Right lobe of liver (tissue), 6 donors: ENCODE results near the gene ZNF827. TPM values are rescaled to one million over a fixed set of nuclear protein-coding genes. Genes with fewer than 3 reads are reported as not detected.
A peak's percentile ranks its signal among the peaks of the same experiment; 100 is the strongest.

ENCODE experiments used
- ATAC-seq, 4 donors: fragments of 200-7000 bp; cut with Tn5 transposase; one replicate each; pipeline ENCODE4 v1.9.1; 2020; ENCODE audit warnings: mild to moderate bottlenecking in 4 of 4, moderate library complexity in 4 of 4
- DNase-seq, 3 donors: peaks; one replicate each; pipeline ENCODE4 v3.0.0-alpha.2; 2020
- H3K27ac ChIP-seq, 3 donors: fragments of 200-600 bp; one replicate each; pipeline ENCODE4 v1.8.0; 2022
- H3K27me3 ChIP-seq, 2 donors: fragments of 200-600 bp; one replicate each; pipeline ENCODE4 v1.8.0; 2022
- H3K36me3 ChIP-seq, 4 donors: fragments of 200-600 bp; sonication (generic) in 1 of 4; one replicate each; pipeline versions ENCODE4 v1.5.1 to v1.8.0; 2017 to 2022; ENCODE audit warnings: control low read depth in 1 of 4
- H3K4me1 ChIP-seq, 4 donors: fragments of 200-600 bp; sonication (generic) in 1 of 4; one replicate each; pipeline versions ENCODE4 v1.5.1 to v1.8.0; 2017 to 2022; ENCODE audit warnings: control low read depth in 1 of 4
- H3K4me3 ChIP-seq, 3 donors: fragments of 200-600 bp; one replicate each; pipeline ENCODE4 v1.8.0; 2022
- H3K9me3 ChIP-seq, 4 donors: fragments of 200-600 bp; sonication (generic) in 1 of 4; one replicate each; pipeline versions ENCODE4 v1.5.1 to v1.8.0; 2017 to 2022; ENCODE audit warnings: control low read depth in 1 of 4
- POLR2A ChIP-seq: fragments of 450-650 bp; IDR thresholded peaks from one replicate; pipeline ENCODE4 v1.6.1; 2017; ENCODE audit warnings: antibody characterized with exemption, mild to moderate bottlenecking
- WGBS: methylation state at CpG from one replicate; pipeline ENCODE4 v1.1.6; 2018; ENCODE audit warnings: low coverage, low lambda C conversion rate; ENCODE audit not compliant: insufficient coverage; ENCODE audit errors: missing lambda C conversion rate; 5-methylcytosine and 5-hydroxymethylcytosine counted together
- intact Hi-C, 2 donors: fragments of 100-400 bp; cut with DNase I; formaldehyde crosslinking; loops; one replicate each; pipeline versions ENCODE4 v1.11.2 to v1.14.1; 2022
- total RNA-seq, 6 experiments: library from RNA; depleted of rRNA in 2 of 6; stranded (reverse); fragments of >200 nt in 2 of 6; fragmentation: NEBNext Ultra II Directional in 3 of 6; extraction: Animal tissue kit (Norgen Biotek cat#: 25700) in 3 of 6; gene quantifications; one replicate each; pipeline versions ENCODE4 v1.1.0 to v1.2.4, GENCODE V29; 2016 to 2023
- TF ChIP-seq, protein P1 (sequence below), 4 donors: fragments of 200-600 bp in 3 of 4; fragments of 450-650 bp in 1 of 4; IDR thresholded peaks; one replicate each; pipeline versions ENCODE4 v1.5.1 to v1.8.0; 2016 to 2022; ENCODE audit warnings: antibody characterized with exemption in 4 of 4, mild to moderate bottlenecking in 2 of 4
- donor health status: DM: no; HTN: yes; CAD: no.
- donor health status: DM: no; HTN: no; CAD: no.
- donor health status: DM: no; HTN: no; CAD: no.
- donor health status: DM: no; HTN: yes; CAD: no.
- donor health status: DM: no; HTN: yes; CAD: no.

ZNF827 gene
- total RNA-seq, 6 experiments from 2014 or later: 0.28 to 1.6 (median 0.68) TPM

GRCh38 chr4:145770124-145770523 is 168.5 kb downstream of the ZNF827 start:
- TF ChIP-seq POLR2A: no peak
- TF ChIP-seq, protein P1, sequence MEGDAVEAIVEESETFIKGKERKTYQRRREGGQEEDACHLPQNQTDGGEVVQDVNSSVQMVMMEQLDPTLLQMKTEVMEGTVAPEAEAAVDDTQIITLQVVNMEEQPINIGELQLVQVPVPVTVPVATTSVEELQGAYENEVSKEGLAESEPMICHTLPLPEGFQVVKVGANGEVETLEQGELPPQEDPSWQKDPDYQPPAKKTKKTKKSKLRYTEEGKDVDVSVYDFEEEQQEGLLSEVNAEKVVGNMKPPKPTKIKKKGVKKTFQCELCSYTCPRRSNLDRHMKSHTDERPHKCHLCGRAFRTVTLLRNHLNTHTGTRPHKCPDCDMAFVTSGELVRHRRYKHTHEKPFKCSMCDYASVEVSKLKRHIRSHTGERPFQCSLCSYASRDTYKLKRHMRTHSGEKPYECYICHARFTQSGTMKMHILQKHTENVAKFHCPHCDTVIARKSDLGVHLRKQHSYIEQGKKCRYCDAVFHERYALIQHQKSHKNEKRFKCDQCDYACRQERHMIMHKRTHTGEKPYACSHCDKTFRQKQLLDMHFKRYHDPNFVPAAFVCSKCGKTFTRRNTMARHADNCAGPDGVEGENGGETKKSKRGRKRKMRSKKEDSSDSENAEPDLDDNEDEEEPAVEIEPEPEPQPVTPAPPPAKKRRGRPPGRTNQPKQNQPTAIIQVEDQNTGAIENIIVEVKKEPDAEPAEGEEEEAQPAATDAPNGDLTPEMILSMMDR (IDR thresholded peaks at IDR 0.05): no peak
- H3K27me3 ChIP-seq: no peaks in the 10 kb centered on the region
- no peaks in the 10 kb centered on the region for H3K36me3 ChIP-seq
- H3K9me3 ChIP-seq: no peaks in the 10 kb centered on the region
- DNase-seq: no peak
- ATAC-seq: no peak
- 79% methylated on average over 4 of the region's 4 CpGs for WGBS
- H3K4me3 ChIP-seq: no peak overlapping the region
- H3K27ac ChIP-seq: no peak overlapping the region
- intact Hi-C loops: no loop called here
- H3K4me1 ChIP-seq: no peaks in the 10 kb centered on the region

GRCh38 chr4:145769450-145770037 is 169.1 kb downstream of the ZNF827 start:
- H3K36me3 ChIP-seq: no peaks in the 10 kb centered on the region

GRCh38 chr4:145766273-145766672 is 172.3 kb downstream of the ZNF827 start:
- TF ChIP-seq POLR2A: no peak
- TF ChIP-seq, protein P1 (IDR thresholded peaks at IDR 0.05): no peak
- Histone ChIP-seq H3K9me3 (no peaks in the 10 kb centered on the region), H3K4me3 (no peak overlapping the region), H3K36me3 (no peaks in the 10 kb centered on the region), H3K27ac (no peak overlapping the region), H3K4me1 (no peaks in the 10 kb centered on the region), H3K27me3 (no peaks in the 10 kb centered on the region)
- no peak for ATAC-seq
- DNase-seq: no peak
- WGBS: 94% methylated on average over 3 of the region's 5 CpGs
- intact Hi-C loops: no loop called here

More at GRCh38 chr4:145769450-145770037, 169.1 kb downstream of the ZNF827 start:
- ATAC-seq (peak in 1 of 4 donors; percentile 42), DNase-seq (no peak)
- Histone ChIP-seq H3K27ac (no peak overlapping the region), H3K27me3 (no peaks in the 10 kb centered on the region), H3K4me3 (no peak overlapping the region), H3K9me3 (no peaks in the 10 kb centered on the region), H3K4me1 (no peaks in the 10 kb centered on the region)
- TF ChIP-seq, protein P1 (IDR thresholded peaks at IDR 0.05): no peak
- no peak for TF ChIP-seq POLR2A
- intact Hi-C loops: no loop called here
- 63% methylated on average over 2 of the region's 2 CpGs for WGBS

DNA sequence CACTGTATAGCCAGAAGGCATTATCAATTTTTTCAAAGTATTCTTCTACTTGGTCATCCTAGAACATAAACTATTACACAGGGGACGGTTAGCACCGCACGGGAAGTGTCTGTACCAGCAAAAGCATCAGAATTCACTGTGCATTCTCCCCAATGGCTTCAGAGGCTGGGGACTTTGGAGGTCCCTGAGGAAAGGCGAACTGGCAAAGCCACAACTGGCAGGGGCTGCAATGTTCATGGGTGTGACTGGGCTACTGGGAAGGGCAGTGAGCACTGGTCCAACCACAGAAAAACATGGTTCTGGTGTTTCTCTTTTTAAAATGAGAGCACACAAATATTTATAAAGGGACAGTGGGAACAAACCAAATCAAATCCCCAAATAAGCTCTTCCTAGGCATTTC is 175.2 kb downstream of the ZNF827 start:
- TF ChIP-seq, protein P1 (IDR thresholded peaks at IDR 0.05): no peak
- no peak for TF ChIP-seq POLR2A
- Histone ChIP-seq H3K27ac (no peak overlapping the region), H3K4me1 (no peaks in the 10 kb centered on the region), H3K36me3 (no peaks in the 10 kb centered on the region), H3K9me3 (no peaks in the 10 kb centered on the region), H3K27me3 (no peaks in the 10 kb centered on the region), H3K4me3 (no peak overlapping the region)
- DNase-seq: no peak
- intact Hi-C loops: no loop called here
- no peak for ATAC-seq
- 87% methylated on average over 4 of the region's 4 CpGs for WGBS
